ENCODE measurements around the gene PTMA. TPM values are rescaled to one million over a fixed set of nuclear protein-coding genes. Genes with fewer than 3 reads are reported as not detected.

Gene PTMA
- polyA plus RNA-seq, 2 of the 4 experiments (the other 2 are of a cell fraction), result 1,191 to 2,360 TPM

- Histone ChIP-seq H3K27ac (peak overlapping the region; percentile 98 to 99), H3K4me1 (peaks cover 36% of the 10 kb centered on the region), H3K4me2 (peak overlapping the region; percentile 94), H3K4me3 (peak overlapping the region; percentile 100), H3K9me3 (no peaks in the 10 kb centered on the region)
- TF ChIP-seq PHF8 (IDR thresholded peaks at IDR 0.05; ENCODE audit: borderline replicate concordance, low read depth), result peak; percentile 41
- peak; percentile 87 for TF ChIP-seq RNF2 (IDR thresholded peaks at IDR 0.05; ENCODE audit: borderline replicate concordance, low read depth)
- TF ChIP-seq CEBPB (IDR thresholded peaks at IDR 0.05), result no peak
- TF ChIP-seq KDM1A (IDR thresholded peaks at IDR 0.05; ENCODE audit: low read depth), result no peak
- no peak for TF ChIP-seq JUNB (IDR thresholded peaks at IDR 0.05)
- TF ChIP-seq, protein P1, sequence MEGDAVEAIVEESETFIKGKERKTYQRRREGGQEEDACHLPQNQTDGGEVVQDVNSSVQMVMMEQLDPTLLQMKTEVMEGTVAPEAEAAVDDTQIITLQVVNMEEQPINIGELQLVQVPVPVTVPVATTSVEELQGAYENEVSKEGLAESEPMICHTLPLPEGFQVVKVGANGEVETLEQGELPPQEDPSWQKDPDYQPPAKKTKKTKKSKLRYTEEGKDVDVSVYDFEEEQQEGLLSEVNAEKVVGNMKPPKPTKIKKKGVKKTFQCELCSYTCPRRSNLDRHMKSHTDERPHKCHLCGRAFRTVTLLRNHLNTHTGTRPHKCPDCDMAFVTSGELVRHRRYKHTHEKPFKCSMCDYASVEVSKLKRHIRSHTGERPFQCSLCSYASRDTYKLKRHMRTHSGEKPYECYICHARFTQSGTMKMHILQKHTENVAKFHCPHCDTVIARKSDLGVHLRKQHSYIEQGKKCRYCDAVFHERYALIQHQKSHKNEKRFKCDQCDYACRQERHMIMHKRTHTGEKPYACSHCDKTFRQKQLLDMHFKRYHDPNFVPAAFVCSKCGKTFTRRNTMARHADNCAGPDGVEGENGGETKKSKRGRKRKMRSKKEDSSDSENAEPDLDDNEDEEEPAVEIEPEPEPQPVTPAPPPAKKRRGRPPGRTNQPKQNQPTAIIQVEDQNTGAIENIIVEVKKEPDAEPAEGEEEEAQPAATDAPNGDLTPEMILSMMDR (IDR thresholded peaks at IDR 0.05), result 0 out of 3 replicates have a peak, but pooled peaks have one; percentile 16
- TF ChIP-seq POLR2A (IDR thresholded peaks at IDR 0.05; ENCODE audit: low read length), result peak; percentile 21; the same call in 1 of the 2 replicates
- no peak for TF ChIP-seq ZNF302 (CRISPR knock-in tag; IDR thresholded peaks at IDR 0.05)
- peak in 1 of 2 experiments; percentile 80; a peak in 1 of 5 replicates for TF ChIP-seq JUN (IDR thresholded peaks at IDR 0.05)
- FAIRE-seq (no peak), DNase-seq (ENCODE audit: low read depth in 1 of 2, low spot score in 1 of 2) (peak in 1 of 2 experiments; percentile 49), ATAC-seq (peak; percentile 0 to 2; a peak in 3 of 6 replicates)
- CTCF ChIA-PET, result interaction anchor here (1.4 to 78.4 kb wide), 2 partner anchors 58 to 76 kb away, joined by 3 to 4158 read pairs; no protein-coding TSS in a partner anchor
- under 1% methylated on average over 35 of the region's 118 CpGs for WGBS (ENCODE audit: missing lambda C conversion rate)
- POLR2A ChIA-PET, result interaction anchor here (1.0 to 2.9 kb wide), 18 partner anchors 8 to 245 kb away, joined by 3 to 45 read pairs (median 8); partner anchors contain the start of genes NCL and PDE6D
Observed at GRCh38 chr2:231708773-231709635, 679 bp downstream of the PTMA start.

GRCh38 chr2:231709636-231709980 is 1.3 kb downstream of the PTMA start:
- peak in 1 of 2 experiments; percentile 62 for DNase-seq (ENCODE audit: low read depth in 1 of 2, low spot score in 1 of 2)
- TF ChIP-seq GATA3 (IDR thresholded peaks at IDR 0.05; ENCODE audit: borderline replicate concordance) (no peak), ESRRA (IDR thresholded peaks at IDR 0.05; ENCODE audit: borderline replicate concordance, low read length) (no peak), KDM5A (IDR thresholded peaks at IDR 0.05) (no peak), RARB (CRISPR knock-in tag; IDR thresholded peaks at IDR 0.05) (no peak), FOXS1 (CRISPR knock-in tag; IDR thresholded peaks at IDR 0.05) (no peak), POLR2A (IDR thresholded peaks at IDR 0.05; ENCODE audit: low read length) (no peak), TFCP2L1 (CRISPR knock-in tag; IDR thresholded peaks at IDR 0.05) (no peak), SREBF2 (IDR thresholded peaks at IDR 0.05) (no peak)
- TF ChIP-seq, protein P1 (IDR thresholded peaks at IDR 0.05), result no peak
- ATAC-seq, result peak in 1 of 2 experiments; percentile 0; a peak in 1 of 6 replicates
- H3K9me3 ChIP-seq, result no peaks in the 10 kb centered on the region
- ChIA-PET CTCF (interaction anchor here (0.7 to 78.4 kb wide), 3 partner anchors 58 to 102 kb away, joined by 3 to 4158 read pairs (median 3); no protein-coding TSS in a partner anchor), POLR2A (interaction anchor here (1.0 to 2.9 kb wide), 4 partner anchors 33 to 98 kb away, joined by 8 to 45 read pairs (median 9); no protein-coding TSS in a partner anchor)
- H3K4me1 ChIP-seq, result peaks cover 41% of the 10 kb centered on the region
- peak overlapping the region; percentile 100 for H3K4me3 ChIP-seq
- peak overlapping the region; percentile 98 to 99 for H3K27ac ChIP-seq
- 1% methylated on average over 22 of the region's 33 CpGs for WGBS (ENCODE audit: missing lambda C conversion rate)
- no peak for FAIRE-seq
- H3K4me2 ChIP-seq, result peak overlapping the region; percentile 94
